HG02642 (cell line): ENCODE data around the gene ZNF763.
"Not testable (repeated sequence)": the region's sequence is repeated elsewhere in the genome, so short reads cannot be mapped to it uniquely, and the experiment has no call there.

Experiments
- ATAC-seq: cut with Tn5 transposase; IDR thresholded peaks from one replicate; pipeline ENCODE4 v1.9.1; 2021; ENCODE audit warnings: mild to moderate bottlenecking; ENCODE audit not compliant: unreplicated experiment, poor library complexity

ZNF763 gene

DNA sequence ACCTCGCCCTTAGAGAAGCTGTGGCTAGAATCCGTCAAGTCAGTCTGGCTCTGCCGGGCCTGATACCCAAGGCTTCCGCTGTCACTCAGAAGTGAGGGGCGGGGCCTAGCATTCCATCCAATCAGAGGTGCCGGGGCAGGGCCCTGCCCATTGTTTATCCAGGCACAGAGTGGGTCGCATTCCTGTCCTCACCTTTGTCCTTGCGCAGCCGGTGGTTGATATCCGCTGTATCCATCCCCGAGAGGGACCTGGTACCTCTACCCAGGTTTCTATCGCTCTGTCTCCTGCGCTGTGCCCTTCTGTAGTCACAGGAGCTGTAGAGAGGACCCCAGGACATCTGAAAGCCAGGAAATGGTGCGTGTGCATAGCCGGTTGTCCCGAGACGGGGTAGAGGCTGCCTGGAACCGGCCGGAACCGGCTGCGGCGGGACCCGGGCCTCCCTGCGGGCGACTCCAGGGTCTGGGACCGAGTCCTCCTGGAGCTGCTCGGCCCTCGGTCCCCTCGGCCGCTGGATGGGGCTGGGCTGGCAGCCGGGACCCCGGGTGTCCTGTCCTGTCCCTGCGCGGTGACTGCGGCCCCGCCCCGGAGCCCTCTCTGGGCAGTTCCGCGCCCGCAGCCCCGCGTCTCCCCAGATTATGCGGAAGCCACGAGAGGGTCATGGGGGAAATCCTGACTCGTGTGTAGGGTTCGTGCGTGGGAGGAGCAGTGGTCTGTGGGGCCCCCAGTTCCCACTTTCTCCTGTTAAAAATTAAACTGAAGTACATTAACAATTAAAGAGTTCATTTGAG, at the start of gene ZNF763:
ZNF763 (plus strand) TSS at position 183 of the 788 bp plus-strand sequence; CDS start at position 352, 169 bp downstream.
- ATAC-seq = peak; percentile 92

- ATAC-seq = no peak
Observed at GRCh38 chr19:11921852-11922495, 42.9 kb upstream of the ZNF763 start.

DNA sequence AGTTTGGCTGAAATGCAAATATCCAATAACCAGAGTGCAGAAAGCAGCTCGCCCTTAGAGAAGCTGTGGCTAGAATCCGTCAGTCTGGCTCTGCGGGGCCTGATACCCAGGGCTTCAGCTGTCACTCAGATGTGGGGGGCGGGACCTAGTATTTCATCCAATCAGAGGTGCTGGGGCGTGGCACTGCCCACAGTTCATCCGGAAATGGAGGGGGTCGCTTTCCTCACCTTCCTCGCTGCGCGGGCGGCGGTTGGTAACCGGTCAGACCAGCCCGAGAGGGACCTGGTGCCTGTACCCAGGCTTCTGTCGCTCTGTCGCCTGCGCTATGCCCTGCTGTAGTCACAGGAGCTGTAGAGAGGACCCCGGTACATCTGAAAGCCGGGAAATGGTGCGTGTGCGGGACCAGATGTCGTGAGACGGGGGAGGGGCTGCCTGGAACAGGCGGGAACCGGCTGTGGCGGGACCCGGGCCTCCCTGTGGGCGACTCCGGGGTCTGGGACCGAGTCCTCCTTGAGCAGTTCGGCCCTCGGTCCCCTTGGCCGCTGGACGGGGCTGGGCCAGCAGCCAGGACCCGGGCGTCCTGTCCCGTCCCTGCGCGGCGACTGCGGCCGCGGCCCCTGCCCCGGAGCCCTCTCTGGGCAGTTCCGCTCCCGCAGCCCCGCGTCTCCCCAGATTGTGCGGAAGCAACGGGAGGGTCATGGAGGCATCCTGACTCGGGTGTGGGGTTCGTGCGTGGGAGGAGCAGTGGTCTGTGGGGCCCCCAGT, 39.8 kb upstream of the ZNF763 start, which contains the start of gene ZNF700:
ZNF700 (plus strand) TSS at position 222 of the 765 bp plus-strand sequence; CDS start at position 326, 104 bp downstream.
- peak; percentile 89 for ATAC-seq

DNA sequence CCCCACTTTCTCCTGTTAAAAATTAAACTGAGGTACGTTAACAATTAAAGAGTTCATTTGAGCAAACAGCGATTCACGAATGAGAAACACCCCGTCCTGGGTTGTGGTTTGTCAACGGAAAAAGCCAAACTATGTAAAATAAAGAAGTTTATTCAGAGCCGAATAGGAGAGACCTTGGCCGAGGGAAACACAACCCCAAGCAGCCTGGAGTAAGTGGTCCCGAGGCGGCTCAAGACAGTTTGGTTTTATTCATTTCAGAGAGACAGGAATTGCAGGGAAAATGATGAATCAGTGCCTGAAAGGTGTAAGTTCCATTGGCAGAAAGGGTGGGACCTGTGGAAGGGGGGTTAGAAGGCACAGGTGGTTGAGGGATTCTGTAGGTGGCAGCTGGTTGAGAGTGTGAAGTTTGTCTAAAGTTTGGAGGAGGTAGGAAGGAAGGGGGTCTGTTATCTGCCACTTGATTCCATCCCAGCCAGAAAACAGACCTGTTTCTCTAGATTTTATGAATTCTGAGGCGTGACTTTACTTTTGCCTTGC, 39.1 kb upstream of the ZNF763 start:
- not testable (repeated sequence) for ATAC-seq

DNA sequence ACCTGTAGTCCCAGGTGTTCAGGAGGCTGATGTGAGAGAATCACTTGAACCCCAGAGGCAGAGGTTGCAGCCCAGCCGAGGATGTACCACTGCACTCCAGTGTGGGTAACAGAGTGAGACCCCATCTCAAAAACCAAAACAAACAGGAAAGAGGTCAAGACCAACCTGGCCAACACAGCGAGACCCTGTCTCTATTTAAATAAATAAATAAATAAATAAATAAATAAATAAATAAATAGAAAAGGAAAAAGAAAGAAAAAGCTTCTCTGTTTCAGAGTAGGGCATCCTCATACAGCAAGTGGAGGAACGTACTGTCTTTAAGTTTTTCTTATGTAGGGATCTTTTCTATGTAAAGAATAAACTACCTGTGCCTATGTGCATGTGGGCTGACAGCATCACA, 37.6 kb upstream of the ZNF763 start:
- ATAC-seq = no peak

- no peak for ATAC-seq
Observed at GRCh38 chr19:11931051-11931450, 33.8 kb upstream of the ZNF763 start.

- ATAC-seq = no peak
Observed at GRCh38 chr19:11931513-11931912, 33.3 kb upstream of the ZNF763 start.

GRCh38 chr19:11935829-11936228, 29.0 kb upstream of the ZNF763 start:
- ATAC-seq = not testable (repeated sequence)

GRCh38 chr19:11938383-11938782, 26.5 kb upstream of the ZNF763 start:
- ATAC-seq = not testable (repeated sequence)

GRCh38 chr19:11941361-11941887, 23.4 kb upstream of the ZNF763 start:
- not testable (repeated sequence) for ATAC-seq

GRCh38 chr19:11942008-11942842, 22.6 kb upstream of the ZNF763 start:
- no peak for ATAC-seq

- ATAC-seq = no peak
Observed at GRCh38 chr19:11942843-11943108, 22.1 kb upstream of the ZNF763 start.

GRCh38 chr19:11944656-11945055, 20.2 kb upstream of the ZNF763 start:
- no peak for ATAC-seq

DNA sequence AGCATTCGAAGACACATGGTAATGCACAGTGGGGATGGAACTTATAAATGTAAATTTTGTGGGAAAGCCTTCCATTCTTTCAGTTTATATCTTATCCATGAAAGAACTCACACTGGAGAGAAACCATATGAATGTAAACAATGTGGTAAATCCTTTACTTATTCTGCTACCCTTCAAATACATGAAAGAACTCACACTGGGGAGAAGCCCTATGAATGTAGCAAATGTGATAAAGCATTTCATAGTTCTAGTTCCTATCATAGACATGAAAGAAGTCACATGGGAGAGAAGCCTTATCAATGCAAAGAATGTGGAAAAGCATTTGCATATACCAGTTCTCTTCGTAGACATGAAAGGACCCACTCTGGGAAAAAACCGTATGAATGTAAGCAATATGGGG, 16.2 kb upstream of the ZNF763 start:
- no peak for ATAC-seq

GRCh38 chr19:11949201-11949600, 15.6 kb upstream of the ZNF763 start:
- ATAC-seq = no peak

DNA sequence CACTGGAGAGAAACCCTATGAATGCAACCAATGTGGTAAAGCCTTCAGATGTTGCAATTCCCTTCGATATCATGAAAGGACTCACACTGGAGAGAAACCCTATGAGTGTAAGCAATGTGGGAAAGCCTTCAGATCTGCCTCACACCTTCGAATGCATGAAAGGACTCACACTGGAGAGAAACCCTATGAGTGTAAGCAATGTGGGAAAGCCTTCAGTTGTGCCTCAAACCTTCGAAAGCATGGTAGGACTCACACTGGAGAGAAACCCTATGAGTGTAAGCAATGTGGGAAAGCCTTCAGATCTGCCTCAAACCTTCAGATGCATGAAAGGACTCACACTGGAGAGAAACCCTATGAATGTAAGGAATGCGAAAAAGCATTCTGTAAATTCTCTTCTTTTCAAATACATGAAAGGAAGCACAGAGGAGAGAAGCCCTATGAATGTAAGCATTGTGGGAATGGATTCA, 15.2 kb upstream of the ZNF763 start:
- not testable (repeated sequence) for ATAC-seq

DNA sequence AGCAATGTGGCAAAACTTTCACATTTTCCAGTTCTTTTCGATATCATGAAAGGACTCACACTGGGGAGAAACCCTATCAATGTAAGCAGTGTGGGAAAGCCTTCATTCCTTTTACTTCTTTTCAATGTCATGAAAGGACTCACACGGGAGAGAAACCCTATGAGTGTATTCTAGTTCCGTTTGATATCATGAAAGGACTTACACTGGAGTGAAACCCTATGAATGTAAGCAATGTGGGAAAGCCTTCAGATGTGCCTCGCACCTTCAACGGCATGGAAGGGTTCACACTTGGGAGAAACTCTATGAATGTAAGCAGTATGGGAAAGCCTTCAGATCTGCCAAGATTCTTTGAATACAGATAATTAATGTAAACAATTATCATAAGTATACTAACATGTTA, 14.5 kb upstream of the ZNF763 start:
- no peak for ATAC-seq

GRCh38 chr19:11963566-11964355, 1.1 kb upstream of the ZNF763 start:
- ATAC-seq = no peak

- ATAC-seq = no peak
Observed at GRCh38 chr19:11964496-11964857, 363 bp upstream of the ZNF763 start.
